Measurements from ENCODE around the gene SASS6. TPM values are rescaled to one million over a fixed set of nuclear protein-coding genes. Genes with fewer than 3 reads are reported as not detected.

SASS6 gene
- total and polyA plus RNA-seq, 2 donors (not counting 3 experiments of a cell fraction or from before 2014, with no cell fraction given): 0.44 to 7.3 TPM

DNA sequence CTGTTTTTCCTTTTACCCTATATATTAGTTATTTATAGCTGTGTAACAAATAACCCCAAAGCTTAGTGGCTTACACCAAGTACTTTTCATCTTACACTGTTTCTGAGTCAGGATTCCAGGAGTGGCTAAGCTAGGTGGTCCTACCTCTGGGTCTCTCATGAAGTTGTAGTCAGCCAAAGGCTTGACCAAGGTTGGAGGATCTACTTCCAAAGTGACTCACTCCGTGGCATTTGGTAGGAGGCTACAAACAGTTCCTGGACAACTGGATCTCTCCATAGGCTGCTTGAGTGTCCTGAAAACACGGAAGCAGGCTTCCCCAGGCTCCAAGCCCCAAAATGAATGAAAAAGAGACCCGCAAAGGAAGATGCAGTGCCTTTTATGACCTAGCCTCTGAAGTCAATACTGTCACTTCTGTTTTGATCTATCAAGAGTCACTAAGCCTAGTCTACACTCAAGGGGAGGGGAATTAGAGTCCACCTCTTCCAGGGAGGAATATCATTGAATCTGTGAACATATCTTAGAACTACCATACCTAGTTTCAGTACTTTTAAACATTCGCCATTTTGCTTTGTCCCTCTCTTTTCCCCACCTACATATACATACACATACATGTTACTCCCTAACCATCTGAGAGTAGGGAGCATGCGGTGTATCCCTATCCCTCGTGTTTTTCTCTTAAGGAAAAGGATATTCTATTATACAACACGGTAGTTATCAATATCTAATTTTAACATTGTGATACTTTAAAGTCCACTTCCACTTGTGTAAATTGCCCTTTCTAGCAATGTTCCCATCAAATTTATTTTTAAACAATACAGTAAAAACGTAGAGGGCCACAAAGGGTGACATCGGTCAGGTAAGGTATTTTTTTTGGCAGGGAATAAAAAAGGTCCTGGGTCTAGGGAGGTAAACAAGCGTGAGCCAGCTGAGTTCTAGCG is 95.7 kb downstream of the SASS6 start:
- Histone ChIP-seq H3K27ac (ENCODE audit: insufficient read depth, low read depth, low read length) (peak overlapping the region; percentile 96), H3K27me3 (ENCODE audit: control insufficient read depth in 2 of 2, insufficient read depth in 2 of 2, low read length in 2 of 2) (no peaks in the 10 kb centered on the region), H3K4me2 (ENCODE audit: insufficient read depth, low read length) (peak overlapping the region; percentile 99), H3K4me1 (ENCODE audit: control insufficient read depth, extremely low read depth, insufficient read depth, low read length) (peaks cover 24% of the 10 kb centered on the region), H3K9me3 (replicated peaks; ENCODE audit: control insufficient read depth, insufficient read depth, low read length) (no peaks in the 10 kb centered on the region), H3K36me3 (ENCODE audit: control insufficient read depth in 2 of 2, extremely low read depth in 1 of 2, insufficient read depth in 2 of 2, low read length in 2 of 2) (no peaks in the 10 kb centered on the region), H3K4me3 (replicated peaks in 1 of 3; ENCODE audit: insufficient read depth in 1 of 3, low read depth in 1 of 3, low read length in 3 of 3) (peak overlapping the region; percentile 80 to 99 (median 95)), H3K9ac (replicated peaks; ENCODE audit: extremely low read depth, insufficient read depth, low read length) (peak overlapping the region; percentile 98), H3K79me2 (ENCODE audit: control insufficient read depth, insufficient read depth, low read length) (peaks cover 53% of the 10 kb centered on the region), H2AFZ (ENCODE audit: low read depth, low read length) (peak overlapping the region; percentile 74), H4K20me1 (replicated peaks; ENCODE audit: control insufficient read depth, extremely low read depth, insufficient read depth, low read length) (no peaks in the 10 kb centered on the region), H3K9me1 (replicated peaks; ENCODE audit: control insufficient read depth, extremely low read depth, insufficient read depth, low read length) (no peaks in the 10 kb centered on the region)
- dilution Hi-C loops (cut with MboI; ENCODE audit: extremely low pct_ligation_motif_present, low sequenced_read_pairs) (no loop called here), intact Hi-C loops (cut with micrococcal nuclease) (loop anchor here (1.0 to 10.0 kb wide), 3 partner anchors 96 to 830 kb away; partner anchors contain the start of gene TRMT13)
- BruUV-seq (replicated peaks): no TSS peak
- no peak for TF ChIP-seq JUN (IDR thresholded peaks at IDR 0.05; ENCODE audit: borderline replicate concordance, insufficient read depth, insufficient read length, low read depth)
- TF ChIP-seq EZH2 (IDR thresholded peaks at IDR 0.05; ENCODE audit: borderline replicate concordance, low read depth, low read length, severe bottlenecking): no peak
- TF ChIP-seq GATA2 (IDR thresholded peaks at IDR 0.05; ENCODE audit: insufficient read depth, insufficient read length, low read depth, low read length): no peak
- TF ChIP-seq MYC (IDR thresholded peaks at IDR 0.05; ENCODE audit: low read depth, low read length): no peak
- TF ChIP-seq, protein P1, sequence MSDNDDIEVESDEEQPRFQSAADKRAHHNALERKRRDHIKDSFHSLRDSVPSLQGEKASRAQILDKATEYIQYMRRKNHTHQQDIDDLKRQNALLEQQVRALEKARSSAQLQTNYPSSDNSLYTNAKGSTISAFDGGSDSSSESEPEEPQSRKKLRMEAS (IDR thresholded peaks at IDR 0.05; ENCODE audit: insufficient read depth, insufficient read length): no peak
- no peak for TF ChIP-seq POLR2A (IDR thresholded peaks at IDR 0.05; ENCODE audit: low read depth, low read length)
- TF ChIP-seq POLR2AphosphoS5 (IDR thresholded peaks at IDR 0.05; ENCODE audit: insufficient read depth, low read depth, low read length): no peak
- no peak for TF ChIP-seq CTCF (IDR thresholded peaks at IDR 0.05; ENCODE audit: extremely low read depth in 1 of 2, insufficient read depth in 1 of 2, low read depth in 1 of 2, low read length in 2 of 2)
- no peak for TF ChIP-seq FOS (IDR thresholded peaks at IDR 0.05; ENCODE audit: borderline replicate concordance, insufficient read depth, low read length)
- DNase-seq (ENCODE audit: low read depth, low spot score) (peak; percentile 48), FAIRE-seq (peak; percentile 56)
- ChIA-PET CTCF (interaction anchor here (1.0 to 1.7 kb wide), 4 partner anchors 227 to 422 kb away, joined by 3 to 7 read pairs (median 4); no protein-coding TSS in a partner anchor), POLR2A (no interaction called here)
